Smooth muscle cell (in vitro differentiated cells): ENCODE data around the gene INVS. TPM values are rescaled to one million over a fixed set of nuclear protein-coding genes. Genes with fewer than 3 reads are reported as not detected.

Experiments
- DNase-seq: peaks from one replicate; lab custom pipeline; 2025; ENCODE audit not compliant: unreplicated experiment; lab: John Stamatoyannopoulos, UW
- H2AFZ ChIP-seq: fragments of 200-600 bp; sonication (generic); 2 replicates; pipeline ENCODE4 v1.6.0; 2016; ENCODE audit warnings: antibody characterized with exemption, low read depth, mild to moderate bottlenecking
- H3F3A ChIP-seq: fragments of 200-600 bp; sonication (generic); 2 replicates; pipeline ENCODE4 v1.6.0; 2017; ENCODE audit warnings: antibody characterized with exemption, low read depth
- H3K27ac ChIP-seq: fragments of 200-600 bp; sonication (generic); 2 replicates; pipeline ENCODE4 v1.5.1; 2016; ENCODE audit warnings: low read depth, mild to moderate bottlenecking
- H3K27me3 ChIP-seq: fragments of 200-600 bp; sonication (generic); 2 replicates; pipeline ENCODE4 v1.6.1; 2016; ENCODE audit warnings: low read depth, mild to moderate bottlenecking
- H3K36me3 ChIP-seq: fragments of 200-600 bp; sonication (generic); 2 replicates; pipeline ENCODE4 v1.5.1; 2016; ENCODE audit warnings: low read depth
- H3K4me1 ChIP-seq: fragments of 200-600 bp; sonication (generic); 2 replicates; pipeline ENCODE4 v1.5.1; 2016; ENCODE audit warnings: low read depth
- H3K4me2 ChIP-seq: fragments of 200-600 bp; sonication (generic); 2 replicates; pipeline ENCODE4 v1.6.0; 2016; ENCODE audit warnings: mild to moderate bottlenecking
- H3K4me3 ChIP-seq: fragments of 200-600 bp; sonication (generic); 2 replicates; pipeline ENCODE4 v1.5.1; 2016; ENCODE audit warnings: mild to moderate bottlenecking
- H3K79me2 ChIP-seq: fragments of 200-600 bp; sonication (generic); 2 replicates; pipeline ENCODE4 v1.6.0; 2016; ENCODE audit warnings: low read depth, mild to moderate bottlenecking
- H3K9ac ChIP-seq: fragments of 200-600 bp; sonication (generic); 2 replicates; pipeline ENCODE4 v1.6.0; 2016; ENCODE audit warnings: low read depth
- H3K9me3 ChIP-seq: fragments of 200-600 bp; sonication (generic); replicated peaks from 2 replicates; pipeline ENCODE4 v1.5.1; 2016; ENCODE audit warnings: low read depth
- H4K20me1 ChIP-seq: fragments of 200-600 bp; sonication (generic); 2 replicates; pipeline ENCODE4 v1.6.0; 2016; ENCODE audit warnings: low read depth
- CTCF ChIP-seq: fragments of 200-600 bp; sonication (generic); IDR thresholded peaks from 2 replicates; pipeline ENCODE4 v1.5.1; 2017; ENCODE audit warnings: borderline replicate concordance, mild to moderate bottlenecking, antibody characterized with exemption; ENCODE audit not compliant: insufficient read depth, poor library complexity, severe bottlenecking
- WGBS: methylation state at CpG from one replicate; pipeline ENCODE4 v1.1.7; 2016; ENCODE audit warnings: low lambda C conversion rate; 5-methylcytosine and 5-hydroxymethylcytosine counted together
- polyA plus RNA-seq: library from polyadenylated mRNA; unstranded; fragments of >200 nt; fragmentation: Nextera tagmentation; extraction: Ambion mirVana; gene quantifications from 2 replicates; pipeline ENCODE4 v1.2.1, GENCODE V29; 2016
- total RNA-seq: library from RNA; depleted of rRNA; stranded (reverse); fragments of >200 nt; gene quantifications from 2 replicates; pipeline ENCODE4 v1.2.3, GENCODE V29; 2014

INVS gene
- total and polyA plus RNA-seq, 2 experiments from 2014 or later: 8.1 to 16.0 TPM

GRCh38 chr9:100170085-100170484, 71.0 kb downstream of the INVS start:
- H3K9ac ChIP-seq: no peak overlapping the region
- H3K79me2 ChIP-seq: no peaks in the 10 kb centered on the region
- no peaks in the 10 kb centered on the region for H3F3A ChIP-seq
- TF ChIP-seq CTCF: no peak
- H3K27ac ChIP-seq: no peak overlapping the region
- H4K20me1 ChIP-seq: peaks cover 4% of the 10 kb centered on the region
- no peak for DNase-seq
- H3K36me3 ChIP-seq: peaks cover 9% of the 10 kb centered on the region
- H3K4me2 ChIP-seq: no peak overlapping the region
- no peak overlapping the region for H3K4me3 ChIP-seq
- no peaks in the 10 kb centered on the region for H3K9me3 ChIP-seq
- peaks cover 8% of the 10 kb centered on the region for H3K4me1 ChIP-seq
- H2AFZ ChIP-seq: no peak overlapping the region
- H3K27me3 ChIP-seq: no peaks in the 10 kb centered on the region

DNA sequence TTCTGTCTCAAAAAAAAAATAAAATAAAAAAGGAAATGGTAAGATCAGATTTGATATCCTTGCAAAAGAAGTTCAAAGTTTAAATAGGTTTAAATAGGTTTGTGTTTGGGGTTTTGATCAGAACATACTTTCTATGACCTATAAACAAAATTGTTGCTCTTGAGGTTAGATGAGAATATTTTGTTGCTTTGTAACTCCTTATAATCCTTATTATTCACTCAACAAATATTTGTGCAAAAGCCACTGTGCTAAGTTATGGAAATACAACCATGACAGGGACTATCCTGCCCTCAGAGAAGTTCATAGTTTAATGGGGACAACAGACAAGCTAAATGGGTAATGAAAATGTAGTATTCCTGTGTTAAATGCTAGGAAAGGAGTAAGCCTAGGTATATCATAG, 71.5 kb downstream of the INVS start:
- no peaks in the 10 kb centered on the region for H3F3A ChIP-seq
- peaks cover 8% of the 10 kb centered on the region for H3K4me1 ChIP-seq
- no peak overlapping the region for H3K9ac ChIP-seq
- H3K27ac ChIP-seq: no peak overlapping the region
- no peak for DNase-seq
- peaks cover 9% of the 10 kb centered on the region for H3K36me3 ChIP-seq
- H3K4me3 ChIP-seq: no peak overlapping the region
- no peaks in the 10 kb centered on the region for H3K79me2 ChIP-seq
- H4K20me1 ChIP-seq: peaks cover 4% of the 10 kb centered on the region
- H3K27me3 ChIP-seq: no peaks in the 10 kb centered on the region
- H3K9me3 ChIP-seq: no peaks in the 10 kb centered on the region
- no peak for TF ChIP-seq CTCF
- no peak overlapping the region for H3K4me2 ChIP-seq
- H2AFZ ChIP-seq: no peak overlapping the region

DNA sequence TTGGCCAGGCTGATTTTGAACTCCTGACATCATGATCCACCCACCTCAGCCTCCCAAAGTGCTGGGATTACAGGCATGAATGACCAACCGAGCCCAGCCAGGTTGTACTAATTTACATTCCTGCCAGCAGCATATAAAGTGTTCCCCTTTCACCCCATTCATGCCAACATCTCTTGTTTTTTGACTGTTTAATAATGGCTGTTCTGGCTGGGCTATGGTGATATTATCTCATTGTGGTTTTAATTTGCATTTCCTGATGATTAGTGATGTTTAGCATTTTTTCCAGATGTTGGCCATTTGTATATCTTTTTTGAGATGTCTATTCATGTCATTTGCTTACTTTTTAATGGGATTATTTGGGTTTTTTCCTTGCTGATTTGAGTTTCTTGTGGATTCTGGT, 87.3 kb downstream of the INVS start:
- no peak for DNase-seq
- no peak for TF ChIP-seq CTCF
- Histone ChIP-seq H3K36me3 (peaks cover 19% of the 10 kb centered on the region), H3K4me1 (no peaks in the 10 kb centered on the region), H3K9me3 (peaks cover 40% of the 10 kb centered on the region), H3K27ac (no peak overlapping the region), H3K79me2 (peaks cover 4% of the 10 kb centered on the region), H4K20me1 (no peaks in the 10 kb centered on the region), H2AFZ (no peak overlapping the region), H3K4me3 (no peak overlapping the region), H3K9ac (no peak overlapping the region), H3K4me2 (no peak overlapping the region), H3K27me3 (no peaks in the 10 kb centered on the region), H3F3A (peaks cover 7% of the 10 kb centered on the region)
- WGBS: 87% methylated on average over 1 of the region's 1 CpG

GRCh38 chr9:100190339-100190738, 91.3 kb downstream of the INVS start:
- H3F3A ChIP-seq: peaks cover 7% of the 10 kb centered on the region
- H3K9ac ChIP-seq: no peak overlapping the region

More at GRCh38 chr9:100190339-100190738, 91.3 kb downstream of the INVS start:
- WGBS: 99% methylated on average over 2 of the region's 2 CpGs
- no peak for DNase-seq
- no peaks in the 10 kb centered on the region for H4K20me1 ChIP-seq
- no peak overlapping the region for H3K27ac ChIP-seq
- H3K36me3 ChIP-seq: peaks cover 22% of the 10 kb centered on the region
- no peak overlapping the region for H2AFZ ChIP-seq
- H3K79me2 ChIP-seq: peaks cover 4% of the 10 kb centered on the region
- H3K27me3 ChIP-seq: no peaks in the 10 kb centered on the region
- peaks cover 37% of the 10 kb centered on the region for H3K9me3 ChIP-seq
- H3K4me1 ChIP-seq: no peaks in the 10 kb centered on the region
- TF ChIP-seq CTCF: no peak
- no peak overlapping the region for H3K4me2 ChIP-seq
- no peak overlapping the region for H3K4me3 ChIP-seq
